Activated T-helper 1 cell treated with anti-CD3 and anti-CD28 coated beads, Interleukin-12 subunit alpha, Interleukin-12 subunit beta, Interleukin-2, Interleukin-4 antibody, amounts not matched to agents 30 ng/mL and 10 ng/mL and 1 ng/mL, durations not matched to agents 14 hours and 24 hours and 36 hours (primary cell): ENCODE measurements around the gene SURF4. TPM values are rescaled to one million over a fixed set of nuclear protein-coding genes. Genes with fewer than 3 reads are reported as not detected.

Experiments used
- DNase-seq: peaks from one replicate; pipeline ENCODE4 v3.0.0; 2021; ENCODE audit warnings: low spot score
- H3K27ac Mint-ChIP-seq: one replicate; pipeline ENCODE4 v1.8.0; 2021; ENCODE audit warnings: mild to moderate bottlenecking, mixed read lengths
- H3K27me3 Mint-ChIP-seq: one replicate; pipeline ENCODE4 v1.8.0; 2022; ENCODE audit warnings: mild to moderate bottlenecking, moderate library complexity, mixed read lengths; ENCODE audit not compliant: insufficient read depth
- H3K36me3 Mint-ChIP-seq: one replicate; pipeline ENCODE4 v1.8.0; 2021; ENCODE audit warnings: low read depth, mixed read lengths
- H3K4me1 Mint-ChIP-seq: one replicate; pipeline ENCODE4 v1.8.0; 2021; ENCODE audit warnings: low read depth, mixed read lengths
- H3K4me3 Mint-ChIP-seq: one replicate; pipeline ENCODE4 v1.8.0; 2021; ENCODE audit warnings: mild to moderate bottlenecking, moderate library complexity, mixed read lengths
- H3K9me3 Mint-ChIP-seq: one replicate; pipeline ENCODE4 v1.8.0; 2021; ENCODE audit warnings: mixed read lengths
- intact Hi-C: fragments of 100-400 bp; cut with micrococcal nuclease; formaldehyde crosslinking; loops from one replicate; pipeline ENCODE4 v1.15.1; 2024
- total RNA-seq: library from RNA; stranded (reverse); gene quantifications from 2 replicates; pipeline ENCODE4 v1.2.3, GENCODE V29; 2022

SURF4 gene
- 236 and 242 TPM in 2 replicates for total RNA-seq

DNA sequence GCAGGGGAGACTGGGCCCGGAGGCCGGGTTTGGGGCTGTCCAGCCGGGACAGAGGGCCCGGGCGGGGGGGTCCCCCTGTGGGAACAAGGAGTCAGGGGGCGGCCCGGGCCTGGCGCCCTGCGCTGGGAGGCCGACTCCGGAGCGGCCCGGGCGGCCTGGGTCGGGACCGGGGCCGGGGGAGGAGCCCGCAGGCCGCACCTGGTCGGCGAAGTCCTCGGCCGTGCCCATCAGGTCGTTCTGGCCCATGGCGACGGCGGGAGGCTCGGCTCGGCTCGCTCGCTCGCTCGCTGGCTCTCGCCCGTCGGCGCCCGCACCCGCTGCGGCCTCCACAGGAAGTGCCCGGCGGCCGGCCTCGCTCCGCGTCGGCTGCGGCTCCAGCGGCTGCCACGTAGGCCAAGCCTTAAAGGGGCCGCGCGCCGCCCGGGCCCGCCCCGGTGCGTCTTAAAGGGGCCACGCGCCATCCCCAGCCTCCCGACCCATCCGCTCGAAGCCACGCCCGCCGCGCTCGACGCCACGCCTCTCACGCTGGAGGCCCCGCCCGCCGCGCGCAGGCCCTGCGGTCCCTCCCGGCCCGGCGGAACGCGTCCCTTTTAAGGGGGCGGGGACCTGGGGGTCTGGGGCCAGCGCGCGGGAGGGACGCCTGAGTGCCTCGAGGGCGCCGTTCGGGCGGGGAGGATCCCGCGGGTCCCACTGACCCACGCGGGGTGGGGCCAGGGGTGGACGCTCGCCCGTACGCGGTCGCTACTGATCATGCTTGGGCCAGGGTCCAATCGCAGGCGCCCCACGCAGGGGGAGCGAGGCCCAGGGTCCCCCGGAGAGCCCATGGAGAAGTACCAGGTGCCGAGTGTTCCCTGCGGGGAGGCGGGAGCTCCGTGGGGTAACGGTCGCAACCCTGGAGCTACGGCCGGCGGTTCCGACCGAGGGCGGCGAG lies at the start of gene SURF4, which contains the start of gene STKLD1:
TSS of gene SURF4 (minus strand) at position 337 of the 931 bp plus-strand sequence. CDS start at position 246, 91 bp downstream.
TSS of gene STKLD1 (plus strand) at position 643 of the 931 bp plus-strand sequence. CDS start at position 751, 108 bp downstream.
- intact Hi-C loops = loop anchor here (1.0 to 10.0 kb wide), 6 partner anchors 28 to 1021 kb away; partner anchors contain the start of genes CACFD1, MED22, REXO4 and RPL7A

DNA sequence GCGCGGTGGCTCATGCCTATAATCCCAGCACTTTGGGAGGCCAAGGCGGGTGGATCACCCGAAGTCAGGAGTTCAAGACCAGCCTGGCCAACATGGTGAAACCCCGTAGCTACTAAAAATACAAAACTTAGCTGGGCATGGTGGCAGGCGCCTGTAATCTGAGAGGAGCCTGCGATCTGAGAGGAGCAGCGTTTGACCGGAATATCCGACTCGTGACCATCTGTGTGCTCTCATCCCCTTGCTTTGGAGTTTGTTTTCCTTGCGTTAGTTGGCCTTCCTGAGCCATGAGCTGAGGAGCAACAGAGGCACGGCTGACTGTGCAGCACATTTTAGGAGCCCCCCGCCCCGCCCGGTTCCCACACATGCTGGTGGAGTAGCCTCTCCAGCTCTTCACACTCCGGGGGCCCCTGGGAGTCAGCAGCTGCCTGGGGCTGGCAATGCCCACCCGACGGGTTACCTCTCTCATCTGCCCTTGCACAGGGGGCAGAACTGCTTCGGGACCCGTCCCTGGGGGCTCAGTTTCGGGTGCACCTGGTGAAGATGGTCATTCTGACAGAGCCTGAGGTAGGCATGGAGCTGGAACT lies 49.3 kb upstream of the SURF4 start:
- peaks cover 12% of the 10 kb centered on the region for H3K4me1 Mint-ChIP-seq
- intact Hi-C loops = no loop called here
- H3K27ac Mint-ChIP-seq = no peak overlapping the region
- peaks cover 25% of the 10 kb centered on the region for H3K27me3 Mint-ChIP-seq
- no peaks in the 10 kb centered on the region for H3K36me3 Mint-ChIP-seq
- H3K4me3 Mint-ChIP-seq = no peak overlapping the region
- DNase-seq = no peak
- no peaks in the 10 kb centered on the region for H3K9me3 Mint-ChIP-seq

More for the DNA sequence above, at the start of gene SURF4, which contains the start of gene STKLD1:
- DNase-seq = peak; percentile 96
- Mint-ChIP-seq H3K27me3 (no peaks in the 10 kb centered on the region), H3K9me3 (no peaks in the 10 kb centered on the region), H3K36me3 (peaks cover 21% of the 10 kb centered on the region), H3K4me1 (peaks cover 28% of the 10 kb centered on the region), H3K4me3 (peak within 1 kb of the TSS; percentile 99), H3K27ac (peak within 1 kb of the TSS; percentile 99)

DNA sequence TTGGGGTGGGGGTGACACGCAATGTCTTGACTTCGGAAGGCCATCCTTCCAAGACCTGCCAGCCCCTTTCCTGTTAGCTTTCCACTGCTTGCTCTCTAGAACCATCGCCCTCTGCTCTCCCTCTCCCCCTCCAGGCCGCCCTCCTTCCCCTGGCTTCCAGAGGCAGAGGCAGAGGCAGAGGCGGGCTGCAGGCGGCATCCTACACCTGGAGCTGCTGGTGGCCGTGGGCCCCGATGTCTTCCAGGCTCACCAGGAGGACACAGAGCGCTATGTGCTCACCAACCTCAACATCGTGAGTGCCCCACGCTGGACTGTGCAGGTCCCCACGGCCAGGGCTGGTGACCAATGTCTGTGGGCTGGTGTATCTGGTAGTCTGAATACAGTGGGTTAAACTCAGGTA lies 48.3 kb upstream of the SURF4 start:
- H3K27me3 Mint-ChIP-seq = peaks cover 20% of the 10 kb centered on the region
- H3K4me1 Mint-ChIP-seq = peaks cover 16% of the 10 kb centered on the region
- H3K27ac Mint-ChIP-seq = no peak overlapping the region
- H3K36me3 Mint-ChIP-seq = no peaks in the 10 kb centered on the region
- no peaks in the 10 kb centered on the region for H3K9me3 Mint-ChIP-seq
- H3K4me3 Mint-ChIP-seq = no peak overlapping the region
- intact Hi-C loops = no loop called here
- DNase-seq = no peak

GRCh38 chr9:133423216-133423615 lies 47.4 kb upstream of the SURF4 start:
- H3K27ac Mint-ChIP-seq = no peak overlapping the region
- H3K36me3 Mint-ChIP-seq = no peaks in the 10 kb centered on the region
- H3K27me3 Mint-ChIP-seq = peaks cover 18% of the 10 kb centered on the region
- intact Hi-C loops = no loop called here
- peaks cover 26% of the 10 kb centered on the region for H3K4me1 Mint-ChIP-seq
- DNase-seq = no peak
- no peaks in the 10 kb centered on the region for H3K9me3 Mint-ChIP-seq
- no peak overlapping the region for H3K4me3 Mint-ChIP-seq

DNA sequence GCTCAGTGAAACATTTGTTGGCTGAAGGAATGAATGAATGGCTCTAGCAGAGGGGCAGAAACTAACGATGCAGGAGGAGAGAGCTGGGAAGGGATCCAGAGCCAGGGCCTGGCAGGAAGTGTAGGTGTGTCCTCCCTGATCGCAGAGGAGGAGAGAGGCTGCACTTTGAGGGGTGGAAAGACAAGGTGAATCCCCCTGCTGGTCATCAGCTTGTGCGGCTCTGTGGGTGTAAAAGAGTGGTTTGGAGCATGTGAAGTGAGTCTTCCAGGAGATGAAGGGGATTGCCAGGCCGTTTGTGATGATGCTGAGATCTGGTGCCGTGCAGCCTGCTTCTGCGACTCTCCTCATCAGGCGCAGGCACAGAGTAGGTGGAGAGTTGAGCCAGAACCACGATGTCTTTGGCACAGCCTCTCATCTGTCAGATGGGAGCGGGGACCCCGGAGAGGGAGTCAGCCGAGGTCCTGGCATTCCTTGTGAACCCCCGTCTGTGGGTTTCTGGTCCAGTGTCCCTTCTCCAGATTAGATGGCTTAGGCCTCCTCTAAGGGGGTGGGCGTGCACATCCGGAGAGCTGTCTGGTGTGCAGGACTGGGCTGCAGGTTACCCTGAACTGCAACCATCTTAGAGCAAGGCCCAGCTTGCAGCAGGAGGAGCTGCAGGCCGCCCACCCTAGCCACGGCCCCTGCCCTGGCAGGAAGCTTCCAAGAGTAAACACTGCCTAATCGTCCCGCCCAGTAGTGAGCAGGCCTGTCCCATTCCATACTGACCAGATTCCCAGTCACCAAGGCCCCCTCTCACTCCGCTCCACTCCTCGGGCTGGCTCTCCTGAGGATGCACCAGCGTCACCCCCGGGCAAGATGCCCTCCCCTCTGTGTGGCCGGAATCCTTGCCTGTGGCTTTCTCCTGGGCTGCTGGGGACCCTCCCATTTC lies 46.0 kb upstream of the SURF4 start, which contains the start of gene ADAMTS13:
TSS of gene ADAMTS13 (plus strand) at position 753 of the 928 bp plus-strand sequence. CDS start at position 830, 77 bp downstream.
- Mint-ChIP-seq H3K9me3 (no peaks in the 10 kb centered on the region), H3K27ac (peak within 1 kb of the TSS; percentile 49), H3K36me3 (no peaks in the 10 kb centered on the region), H3K27me3 (peaks cover 6% of the 10 kb centered on the region), H3K4me1 (peaks cover 27% of the 10 kb centered on the region), H3K4me3 (peak within 1 kb of the TSS; percentile 25)
- intact Hi-C loops = no loop called here
- peak; percentile 26 for DNase-seq

- intact Hi-C loops = no loop called here
- Mint-ChIP-seq H3K4me3 (peak overlapping the region; percentile 48), H3K27ac (peak overlapping the region; percentile 65), H3K9me3 (no peaks in the 10 kb centered on the region), H3K4me1 (peaks cover 40% of the 10 kb centered on the region), H3K36me3 (peaks cover 3% of the 10 kb centered on the region), H3K27me3 (no peaks in the 10 kb centered on the region)
- no peak for DNase-seq
Observed at GRCh38 chr9:133420392-133420827, 44.5 kb upstream of the SURF4 start.

DNA sequence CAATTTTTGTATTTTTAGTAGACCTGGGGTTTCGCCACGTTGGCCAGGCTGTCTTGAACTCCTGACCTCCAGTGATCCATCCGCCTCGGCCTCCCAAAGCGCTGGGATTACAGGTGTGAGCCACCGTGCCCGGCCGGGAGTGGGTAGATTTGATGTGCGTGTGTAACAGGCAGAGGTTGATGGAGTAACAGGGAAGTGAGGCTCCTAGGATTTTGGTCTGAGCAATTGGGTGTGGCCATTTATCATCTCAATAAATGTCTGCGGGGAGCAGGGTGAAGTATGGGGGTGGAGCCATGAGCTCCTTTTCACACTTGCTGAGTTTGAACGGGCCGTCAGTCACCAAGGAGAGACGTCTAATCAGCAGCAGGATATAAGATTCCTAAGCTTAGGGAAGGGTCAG lies 43.1 kb upstream of the SURF4 start:
- peaks cover 10% of the 10 kb centered on the region for H3K36me3 Mint-ChIP-seq
- H3K27me3 Mint-ChIP-seq = no peaks in the 10 kb centered on the region
- intact Hi-C loops = loop anchor here (2.0 to 5.0 kb wide), 3 partner anchors 573 to 746 kb away; partner anchors contain the start of genes BRD3OS, RNU6ATAC and VAV2
- peak overlapping the region; percentile 86 for H3K27ac Mint-ChIP-seq
- peaks cover 53% of the 10 kb centered on the region for H3K4me1 Mint-ChIP-seq
- no peaks in the 10 kb centered on the region for H3K9me3 Mint-ChIP-seq
- no peak for DNase-seq
- H3K4me3 Mint-ChIP-seq = peak overlapping the region; percentile 93

DNA sequence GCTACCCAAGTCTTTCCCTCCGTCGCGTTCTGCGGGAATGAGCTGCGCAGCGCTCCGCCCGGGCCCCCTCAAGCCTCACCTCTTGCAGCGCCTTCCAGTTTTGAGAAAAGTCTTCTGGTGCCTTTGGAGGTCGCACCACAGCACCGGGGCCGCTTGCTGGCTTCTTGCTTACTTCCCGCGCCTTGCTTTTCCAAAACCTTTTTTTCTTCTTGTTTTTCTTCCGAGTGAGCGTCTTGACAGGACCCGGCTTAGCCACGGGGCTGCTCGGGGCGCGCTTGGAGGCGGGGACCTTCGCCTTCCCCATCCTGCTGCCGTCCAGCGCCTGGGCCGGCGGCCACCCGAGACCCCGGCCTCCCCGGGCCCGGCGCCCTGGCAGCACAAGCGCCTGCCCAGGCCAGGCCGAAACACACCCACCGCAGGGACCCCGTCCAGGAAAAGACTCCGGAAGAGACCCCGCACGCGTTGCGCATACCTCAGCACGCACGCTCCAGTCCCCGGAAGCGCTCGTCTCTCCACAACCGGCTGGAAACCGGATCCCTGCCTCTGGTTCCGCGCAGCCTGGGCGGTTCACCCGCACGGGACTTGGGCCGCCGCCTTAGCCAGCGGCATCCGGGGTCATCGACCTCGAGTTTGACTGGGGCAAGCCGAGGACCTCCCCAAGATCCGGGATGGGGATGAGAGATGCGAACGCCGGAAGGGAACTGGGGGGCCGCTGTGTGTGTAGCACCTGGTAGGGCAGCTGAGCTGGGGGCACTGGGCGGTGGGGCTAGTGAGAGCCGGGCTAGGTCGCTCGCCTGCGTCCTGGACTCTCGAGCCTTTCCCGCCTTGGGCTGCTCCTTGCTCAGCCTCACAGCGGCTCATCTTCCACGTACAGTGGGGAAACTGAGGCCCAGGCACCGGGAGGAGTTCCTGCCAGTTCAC lies 41.9 kb upstream of the SURF4 start, which contains the start of gene REXO4:
TSS of gene REXO4 (minus strand) at position 470 of the 921 bp plus-strand sequence. CDS start at position 304, 166 bp downstream.
- Mint-ChIP-seq H3K36me3 (peaks cover 16% of the 10 kb centered on the region), H3K4me3 (peak within 1 kb of the TSS; percentile 93), H3K27ac (peak within 1 kb of the TSS; percentile 86), H3K4me1 (peaks cover 56% of the 10 kb centered on the region), H3K9me3 (no peaks in the 10 kb centered on the region), H3K27me3 (no peaks in the 10 kb centered on the region)
- peak; percentile 86 for DNase-seq
- intact Hi-C loops = loop anchor here (1.0 to 5.0 kb wide), 8 partner anchors 10 to 747 kb away; partner anchors contain the start of genes BRD3OS, CACFD1, RNU6ATAC and STKLD1

- Mint-ChIP-seq H3K27me3 (no peaks in the 10 kb centered on the region), H3K4me3 (peak overlapping the region; percentile 93), H3K27ac (no peak overlapping the region), H3K4me1 (peaks cover 44% of the 10 kb centered on the region), H3K9me3 (no peaks in the 10 kb centered on the region), H3K36me3 (peaks cover 21% of the 10 kb centered on the region)
- no peak for DNase-seq
- intact Hi-C loops = loop anchor here (5.0 kb wide), 2 partner anchors 577 to 612 kb away; partner anchors contain the start of genes BRD3OS and VAV2
Observed at GRCh38 chr9:133415170-133415569, 39.3 kb upstream of the SURF4 start.

GRCh38 chr9:133408042-133408441 lies 32.2 kb upstream of the SURF4 start:
- H3K36me3 Mint-ChIP-seq = peaks cover 37% of the 10 kb centered on the region
- intact Hi-C loops = loop anchor here (5.0 kb wide), 1 partner anchor 319 kb away; no protein-coding TSS in a partner anchor
- H3K27me3 Mint-ChIP-seq = no peaks in the 10 kb centered on the region
- peaks cover 9% of the 10 kb centered on the region for H3K4me1 Mint-ChIP-seq
- H3K9me3 Mint-ChIP-seq = no peaks in the 10 kb centered on the region
- DNase-seq = no peak
- no peak overlapping the region for H3K4me3 Mint-ChIP-seq
- H3K27ac Mint-ChIP-seq = no peak overlapping the region
